K562 (cell line): ENCODE data around the gene FGR. TPM values are rescaled to one million over a fixed set of nuclear protein-coding genes. Genes with fewer than 3 reads are reported as not detected.

ENCODE experiments used
- ATAC-seq: fragments of 200-7000 bp; cut with Tn5 transposase; 3 replicates; pipeline ENCODE4 v1.9.1; 2020; ENCODE audit warnings: moderate library complexity
- BruUV-seq: library from RNA; stranded (reverse); fragments of 400-500 nt; replicated peaks from 2 replicates; lab custom pipeline; 2021; lab: Mats Ljungman, UMichigan
- CTCF ChIA-PET: fragments of 300-600 bp; formaldehyde crosslinking; extraction: SDS; loops from one replicate; lab custom pipeline; 2021; ENCODE audit warnings: low intra/inter-chr PET ratio; lab: Yijun Ruan, JAX
- POLR2A ChIA-PET: fragments of 300-600, 350-650 bp; sonication (Branson Sonifier 250); formaldehyde crosslinking; extraction: SDS; loops from one replicate; lab custom pipeline; 2021; ENCODE audit warnings: antibody characterized with exemption, inconsistent platforms; lab: Yijun Ruan, JAX
- DNase-seq, 4 experiments: peaks; one replicate each; pipeline versions ENCODE4 v3.0.0 to v3.0.0-alpha.2; 2011 to 2018; ENCODE audit warnings: low spot score in 3 of 4, mixed read lengths in 3 of 4; ENCODE audit errors: extremely low read depth in 1 of 4
- FAIRE-seq: peaks from 2 replicates; lab custom pipeline; 2011; peaks lifted over from hg19 to GRCh38; lab: Jason Lieb, UNC
- H2AFZ ChIP-seq: 2 replicates; pipeline ENCODE4 v1.6.0; 2011; ENCODE audit warnings: low read depth, low read length, control low read depth, inconsistent platforms
- H3K27ac ChIP-seq: fragments of 200-600 bp; 3 replicates; pipeline ENCODE4 v1.8.0; 2011; ENCODE audit warnings: low read depth, mild to moderate bottlenecking, control low read depth, inconsistent platforms, low read length, moderate library complexity, mixed read lengths; ENCODE audit errors: extremely low read depth
- H3K27me3 ChIP-seq, 2 experiments: fragments of 300-600 bp in 1 of 2; 2 replicates in 1 of 2; 3 replicates in 1 of 2; pipeline versions ENCODE4 v1.6.0 to v1.8.0; 2011; ENCODE audit warnings: inconsistent platforms in 2 of 2, low read length in 2 of 2, mild to moderate bottlenecking in 1 of 2, mixed read lengths in 1 of 2, moderate library complexity in 1 of 2; ENCODE audit not compliant: control insufficient read depth in 2 of 2, insufficient read depth in 2 of 2
- H3K36me3 ChIP-seq: fragments of 300-600 bp; 3 replicates; pipeline ENCODE4 v1.8.0; 2011; ENCODE audit warnings: mild to moderate bottlenecking, low read length, inconsistent platforms; ENCODE audit not compliant: control insufficient read depth, insufficient read depth
- H3K4me1 ChIP-seq, 2 experiments: fragments of 200-600 bp in 1 of 2; replicated peaks in 1 of 2; 2 replicates in 1 of 2; 3 replicates in 1 of 2; pipeline versions ENCODE4 v1.5.1 to v1.8.0; 2011; ENCODE audit warnings: inconsistent platforms in 2 of 2, low read length in 2 of 2, mild to moderate bottlenecking in 1 of 2, mixed read lengths in 1 of 2, moderate library complexity in 1 of 2; ENCODE audit not compliant: control insufficient read depth in 2 of 2, insufficient read depth in 2 of 2
- H3K4me2 ChIP-seq: 2 replicates; pipeline ENCODE4 v1.6.1; 2011; ENCODE audit warnings: low read length, control low read depth, inconsistent platforms, mixed read lengths; ENCODE audit not compliant: insufficient read depth
- H3K4me3 ChIP-seq: fragments of 200-600 bp; sonication (generic), shearing (Covaris generic); 2 replicates; pipeline ENCODE4 v1.5.1; 2016; ENCODE audit warnings: control low read depth, inconsistent platforms
- H3K79me2 ChIP-seq: fragments of 200-600 bp; 3 replicates; pipeline ENCODE4 v1.8.0; 2011; ENCODE audit warnings: low read length, inconsistent platforms; ENCODE audit not compliant: control insufficient read depth, insufficient read depth
- H3K9ac ChIP-seq, 2 experiments: 2 replicates each; pipeline versions ENCODE4 v1.6.0 to v1.6.1; 2011; ENCODE audit warnings: low read depth in 2 of 2, low read length in 2 of 2, control low read depth in 1 of 2, inconsistent platforms in 1 of 2, mild to moderate bottlenecking in 1 of 2, mixed read lengths in 1 of 2; ENCODE audit not compliant: insufficient read depth in 1 of 2
- H3K9me1 ChIP-seq: one replicate; pipeline ENCODE4 v1.6.0; 2011; ENCODE audit warnings: inconsistent platforms, mild to moderate bottlenecking, low read length, moderate library complexity; ENCODE audit not compliant: control insufficient read depth, insufficient read depth
- H3K9me3 ChIP-seq: replicated peaks from 2 replicates; pipeline ENCODE4 v1.5.1; 2011; ENCODE audit warnings: low read depth, low read length, inconsistent platforms; ENCODE audit not compliant: control insufficient read depth, insufficient read depth
- H4K20me1 ChIP-seq: replicated peaks from 2 replicates; pipeline ENCODE4 v1.6.1; 2011; ENCODE audit warnings: low read length, inconsistent platforms, mixed read lengths; ENCODE audit not compliant: control insufficient read depth, insufficient read depth
- BCLAF1 ChIP-seq, 2 experiments: fragments of 450-650 bp in 1 of 2; IDR thresholded peaks; 2 replicates each; pipeline ENCODE4 v1.6.1; 2011 to 2017; ENCODE audit warnings: low read depth in 2 of 2, antibody characterized with exemption in 1 of 2, borderline replicate concordance in 1 of 2, low read length in 1 of 2, mild to moderate bottlenecking in 1 of 2, mixed read lengths in 1 of 2; ENCODE audit not compliant: control insufficient read depth in 1 of 2
- CBX5 ChIP-seq: IDR thresholded peaks from 2 replicates; pipeline ENCODE4 v1.6.1; 2014; ENCODE audit warnings: low read depth, borderline replicate concordance
- HNRNPL ChIP-seq: fragments of 200-400 bp; formaldehyde crosslinking; IDR thresholded peaks from 2 replicates; pipeline ENCODE4 v1.6.1; 2017; ENCODE audit warnings: low read depth, mild to moderate bottlenecking, low read length
- IRF1 ChIP-seq: sonication (generic); formaldehyde crosslinking; IDR thresholded peaks from 2 replicates; pipeline ENCODE4 v1.8.0; 2022; ENCODE audit warnings: missing genetic modification reagents, mild to moderate bottlenecking, borderline replicate concordance
- KDM2B ChIP-seq: fragments of 250-450 bp; sonication (Bioruptor Pico); IDR thresholded peaks from 2 replicates; pipeline ENCODE4 v1.8.0; 2021; ENCODE audit warnings: mild to moderate bottlenecking, moderate library complexity
- KHSRP ChIP-seq: fragments of 450-650 bp; IDR thresholded peaks from 2 replicates; pipeline ENCODE4 v1.6.1; 2017
- KLF13 ChIP-seq: fragments of 450-650 bp; IDR thresholded peaks from 2 replicates; pipeline ENCODE4 v1.6.1; 2016; ENCODE audit warnings: missing genetic modification characterization, low read depth, mild to moderate bottlenecking, missing compliant biosample characterization, moderate library complexity, borderline replicate concordance
- NFYB ChIP-seq: IDR thresholded peaks from 2 replicates; pipeline ENCODE4 v1.6.1; 2011; ENCODE audit warnings: mild to moderate bottlenecking, moderate library complexity; ENCODE audit not compliant: insufficient read length; ENCODE audit errors: extremely low read depth
- RBBP5 ChIP-seq: fragments of 200-600 bp; sonication (generic); IDR thresholded peaks from 2 replicates; pipeline ENCODE4 v1.6.1; 2012; ENCODE audit warnings: borderline replicate concordance, mild to moderate bottlenecking, low read length, control low read depth, inconsistent platforms; ENCODE audit not compliant: insufficient read depth, poor library complexity, severe bottlenecking
- SAP30 ChIP-seq: fragments of 200-600 bp; sonication (generic); IDR thresholded peaks from 2 replicates; pipeline ENCODE4 v1.6.1; 2012; ENCODE audit warnings: borderline replicate concordance, low read depth, mild to moderate bottlenecking, moderate library complexity, low read length, control low read depth, inconsistent platforms; ENCODE audit not compliant: insufficient read depth, poor library complexity, severe bottlenecking
- SIN3A ChIP-seq, 2 experiments: fragments of 150-350 bp in 1 of 2; IDR thresholded peaks; 2 replicates each; pipeline ENCODE4 v1.6.1; 2011 to 2016; ENCODE audit warnings: borderline replicate concordance in 2 of 2, low read depth in 2 of 2, low read length in 2 of 2, mild to moderate bottlenecking in 2 of 2, moderate library complexity in 2 of 2; ENCODE audit not compliant: control insufficient read depth in 1 of 2
- STAT5A ChIP-seq: IDR thresholded peaks from 2 replicates; pipeline ENCODE4 v1.6.1; 2012; ENCODE audit warnings: low read length, inconsistent platforms, borderline replicate concordance
- ZBTB1 ChIP-seq: sonication (generic); formaldehyde crosslinking; IDR thresholded peaks from 2 replicates; pipeline ENCODE4 v1.8.1; 2023; ENCODE audit warnings: missing genetic modification reagents, low read depth, mild to moderate bottlenecking, borderline replicate concordance
- ZNF277 ChIP-seq: fragments of 250-450 bp; sonication (Bioruptor Pico); IDR thresholded peaks from 2 replicates; pipeline ENCODE4 v1.8.0; 2022; ENCODE audit warnings: inconsistent platforms, mild to moderate bottlenecking, moderate library complexity, borderline replicate concordance
- WGBS: fragments of 100-300 bp; shearing (Covaris generic); methylation state at CpG from one replicate; pipeline ENCODE4 v1.1.6; 2016; ENCODE audit warnings: low coverage, mixed read lengths; ENCODE audit not compliant: insufficient coverage; ENCODE audit errors: missing lambda C conversion rate; 5-methylcytosine and 5-hydroxymethylcytosine counted together
- in situ Hi-C: fragments of 300-500 bp; cut with MboI; formaldehyde crosslinking; loops from 4 replicates; pipeline ENCODE4 v1.15.0; 2018; ENCODE audit warnings: inconsistent platforms, mixed read lengths
- intact Hi-C: fragments of 100-400 bp; cut with micrococcal nuclease; formaldehyde crosslinking; loops from 2 replicates; pipeline ENCODE4 v1.14.2; 2022
- polyA plus RNA-seq, 8 experiments: library from polyadenylated mRNA; depleted of rRNA in 4 of 8; stranded (reverse) in 5 of 8; unstranded in 3 of 8; fragments of >200 nt; fragmentation: Nextera tagmentation in 2 of 8; fragmentation: Illumina TruSeq in 1 of 8; extraction: Ambion mirVana in 2 of 8; extraction: Trizol in 1 of 8; gene quantifications; 2 replicates each; pipeline versions ENCODE4 v1.2.1 to v1.2.3, GENCODE V29; 2011 to 2014; ENCODE audit warnings: inconsistent platforms in 1 of 8, missing spikeins in 1 of 8
- total RNA-seq, 7 experiments: library from RNA; depleted of rRNA in 6 of 7; stranded (reverse); fragments of >200 nt in 6 of 7; fragmentation: Illumina TruSeq in 2 of 7; extraction: Trizol in 2 of 7; gene quantifications; 2 replicates each; pipeline versions ENCODE4 v1.2.1 to v1.2.3, GENCODE V29; 2011 to 2021; ENCODE audit warnings: low replicate concordance in 1 of 7

FGR gene
- total and polyA plus RNA-seq, 9 of the 15 experiments (the other 6 are each of a cell fraction or from before 2014, with no cell fraction given), result 0.04 to 0.11 TPM; not detected in 7

- H4K20me1 ChIP-seq, result peaks cover 38% of the 10 kb centered on the region
- FAIRE-seq (no peak), DNase-seq (no peak), ATAC-seq (no peak)
- peak overlapping the region; percentile 5; the same call in 1 of the 3 replicates for H3K27ac ChIP-seq
- H3K36me3 ChIP-seq, result peaks cover 15% of the 10 kb centered on the region; the same call in 2 of the 3 replicates
- peak overlapping the region; percentile 45 to 95; a peak in 3 of 4 replicates for H3K9ac ChIP-seq
- no TSS peak for BruUV-seq
- no peak overlapping the region for H2AFZ ChIP-seq
- ChIA-PET POLR2A (interaction anchor here (0.6 to 4.5 kb wide), 9 partner anchors 10 to 204 kb away, joined by 3 to 28 read pairs (median 4); no protein-coding TSS in a partner anchor), CTCF (no interaction called here)
- peaks cover 69% of the 10 kb centered on the region for H3K79me2 ChIP-seq
- in situ Hi-C loops (loop anchor here (10.0 to 25.0 kb wide), 3 partner anchors 47 to 490 kb away; no protein-coding TSS in a partner anchor), intact Hi-C loops (no loop called here)
- peak overlapping the region; percentile 89 for H3K4me3 ChIP-seq
- H3K27me3 ChIP-seq, result no peaks in the 10 kb centered on the region
- peaks cover 12% of the 10 kb centered on the region for H3K9me1 ChIP-seq
- WGBS, result 82% methylated on average over 20 of the region's 23 CpGs
- peak overlapping the region; percentile 48 for H3K4me2 ChIP-seq
- no peaks in the 10 kb centered on the region for H3K9me3 ChIP-seq
- peaks cover 73 to 76% of the 10 kb centered on the region in 2 experiments for H3K4me1 ChIP-seq
- TF ChIP-seq IRF1 (CRISPR knock-in tag), result no peak
- TF ChIP-seq ZBTB1 (CRISPR knock-in tag), result no peak
- TF ChIP-seq NFYB, result no peak
- no peak for TF ChIP-seq KLF13 (tag)
- no peak for TF ChIP-seq SAP30
- TF ChIP-seq KDM2B (CRISPR knock-in tag), result no peak
- TF ChIP-seq CBX5, result no peak
- TF ChIP-seq STAT5A, result no peak
- no peak for TF ChIP-seq ZNF277 (CRISPR knock-in tag)
- no peak for TF ChIP-seq BCLAF1 (IDR thresholded peaks at IDR 0.05; ENCODE audit: borderline replicate concordance in 1 of 2, control insufficient read depth in 1 of 2, low read depth in 2 of 2, low read length in 1 of 2)
- no peak for TF ChIP-seq KHSRP
- TF ChIP-seq HNRNPL, result peak; percentile 61; the same call in 1 of the 2 replicates
- TF ChIP-seq SIN3A (IDR thresholded peaks at IDR 0.05; ENCODE audit: borderline replicate concordance in 2 of 2, control insufficient read depth in 1 of 2, low read depth in 2 of 2, low read length in 2 of 2), result no peak
- TF ChIP-seq RBBP5, result peak; percentile 22
Observed at GRCh38 chr1:27601771-27602461, 33.1 kb downstream of the FGR start.
